Vagina (tissue), 2 donors: Measurements from ENCODE around the gene INO80E. TPM values are rescaled to one million over a fixed set of nuclear protein-coding genes. Genes with fewer than 3 reads are reported as not detected.
A peak's percentile ranks its signal among the peaks of the same experiment; 100 is the strongest.

Experiments used
- DNase-seq, 2 donors: peaks; one replicate each; pipeline ENCODE4 v3.0.0-alpha.2; 2017; ENCODE audit errors: extremely low spot score in 2 of 2
- H3K27ac ChIP-seq: fragments of 200-600 bp; sonication (generic); one replicate; pipeline ENCODE4 v1.5.1; 2019
- H3K27me3 ChIP-seq: fragments of 200-600 bp; sonication (generic); one replicate; pipeline ENCODE4 v1.5.1; 2019
- H3K36me3 ChIP-seq, 2 donors: fragments of 200-600 bp; sonication (generic); one replicate each; pipeline ENCODE4 v1.5.1; 2017 to 2019
- H3K4me1 ChIP-seq: fragments of 200-600 bp; sonication (generic); one replicate; pipeline ENCODE4 v1.5.1; 2019
- H3K4me3 ChIP-seq, 2 donors: fragments of 200-600 bp; sonication (generic); 1 replicate in 1 of 2; 2 replicates in 1 of 2; pipeline ENCODE4 v1.5.1; 2016 to 2019
- H3K9me3 ChIP-seq: fragments of 200-600 bp; sonication (generic); one replicate; pipeline ENCODE4 v1.5.1; 2019
- CTCF ChIP-seq, 3 experiments: fragments of 450-650 bp in 2 of 3; fragments of 200-600 bp in 1 of 3; sonication (generic) in 1 of 3; IDR thresholded peaks; one replicate each; pipeline ENCODE4 v1.5.1; 2017 to 2019; ENCODE audit warnings: antibody characterized with exemption in 3 of 3, mild to moderate bottlenecking in 2 of 3, moderate library complexity in 2 of 3
- POLR2A ChIP-seq, 2 donors: fragments of 450-650 bp; IDR thresholded peaks; one replicate each; pipeline ENCODE4 v1.6.1; 2017; ENCODE audit warnings: antibody characterized with exemption in 2 of 2, mild to moderate bottlenecking in 2 of 2, moderate library complexity in 2 of 2
- POLR2AphosphoS5 ChIP-seq, 2 donors: sonication (generic); formaldehyde crosslinking; IDR thresholded peaks; one replicate each; pipeline ENCODE4 v1.9.0; 2017; ENCODE audit warnings: antibody characterized with exemption in 2 of 2, mild to moderate bottlenecking in 2 of 2, low read depth in 1 of 2; ENCODE audit not compliant: insufficient read depth in 1 of 2
- intact Hi-C: fragments of 100-400 bp; cut with DNase I; formaldehyde crosslinking; loops from one replicate; pipeline ENCODE4 v1.15.1; 2023
- total RNA-seq: library from RNA; depleted of rRNA; stranded (reverse); fragments of >200 nt; gene quantifications from one replicate; pipeline ENCODE4 v1.2.3, GENCODE V29; 2016

The INO80E gene
- total RNA-seq, 1 donor from 2014 or later = 32.7 TPM

- intact Hi-C loops = loop anchor here (2.0 to 5.0 kb wide), 2 partner anchors 21 to 183 kb away; partner anchors contain the start of gene PRRT2
- TF ChIP-seq CTCF (IDR thresholded peaks at IDR 0.05) (no peak), POLR2A (IDR thresholded peaks at IDR 0.05) (peak in 1 of 2 donors; percentile 32), POLR2AphosphoS5 (IDR thresholded peaks at IDR 0.05; ENCODE audit: insufficient read depth in 1 of 2, low read depth in 1 of 2) (no peak)
- H3K4me3 ChIP-seq = peak within 1 kb of the TSS; percentile 79 to 91
Observed at GRCh38 chr16:29995324-29995910, 624 bp upstream of the INO80E start, which contains the start of gene HIRIP3. HIRIP3 (minus strand) TSS chr16:29995617; CDS start chr16:29995605, 12 bp downstream.

DNA sequence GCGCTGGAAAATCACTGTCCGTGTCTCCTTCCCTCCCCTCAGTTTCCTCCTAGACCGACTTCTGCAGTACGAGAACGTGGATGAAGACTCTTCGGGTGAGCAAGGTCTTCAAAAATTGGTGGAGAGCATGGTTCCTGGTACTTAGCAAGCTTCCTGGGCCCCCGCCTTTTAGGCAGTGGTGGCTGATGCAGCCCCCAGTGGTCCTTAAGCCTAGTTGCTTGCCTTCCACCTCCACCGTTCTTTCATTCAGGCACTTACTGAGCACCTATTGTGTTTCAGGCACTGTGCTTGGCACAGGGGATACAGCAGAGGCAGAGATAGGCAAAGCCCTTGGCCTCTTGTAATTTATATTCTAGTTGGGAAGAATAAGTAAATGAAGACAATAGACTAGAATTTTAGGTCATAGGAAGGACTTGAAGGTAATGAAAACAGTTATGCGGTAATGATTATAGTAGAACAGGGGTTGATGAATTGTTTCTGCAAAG, 767 bp downstream of the INO80E start:
- Histone ChIP-seq H3K27me3 (no peaks in the 10 kb centered on the region), H3K27ac (peak overlapping the region; percentile 89), H3K4me1 (peaks cover 24% of the 10 kb centered on the region), H3K4me3 (peak overlapping the region; percentile 79 to 91), H3K9me3 (no peaks in the 10 kb centered on the region), H3K36me3 (peaks cover 0 to 29% of the 10 kb centered on the region in 2 donors)
- TF ChIP-seq POLR2A (IDR thresholded peaks at IDR 0.05) = no peak
- no peak for TF ChIP-seq POLR2AphosphoS5 (IDR thresholded peaks at IDR 0.05; ENCODE audit: insufficient read depth in 1 of 2, low read depth in 1 of 2)
- TF ChIP-seq CTCF (IDR thresholded peaks at IDR 0.05) = no peak
- DNase-seq = no peak
- intact Hi-C loops = loop anchor here (5.0 kb wide), 1 partner anchor 185 kb away; the partner anchor contains the start of gene PRRT2

More at GRCh38 chr16:29995324-29995910, 624 bp upstream of the INO80E start, which contains the start of gene HIRIP3:
- Histone ChIP-seq H3K4me1 (peaks cover 24% of the 10 kb centered on the region), H3K27me3 (no peaks in the 10 kb centered on the region), H3K27ac (peak within 1 kb of the TSS; percentile 89), H3K36me3 (peaks cover 0 to 30% of the 10 kb centered on the region in 2 donors), H3K9me3 (no peaks in the 10 kb centered on the region)
- no peak for DNase-seq

DNA sequence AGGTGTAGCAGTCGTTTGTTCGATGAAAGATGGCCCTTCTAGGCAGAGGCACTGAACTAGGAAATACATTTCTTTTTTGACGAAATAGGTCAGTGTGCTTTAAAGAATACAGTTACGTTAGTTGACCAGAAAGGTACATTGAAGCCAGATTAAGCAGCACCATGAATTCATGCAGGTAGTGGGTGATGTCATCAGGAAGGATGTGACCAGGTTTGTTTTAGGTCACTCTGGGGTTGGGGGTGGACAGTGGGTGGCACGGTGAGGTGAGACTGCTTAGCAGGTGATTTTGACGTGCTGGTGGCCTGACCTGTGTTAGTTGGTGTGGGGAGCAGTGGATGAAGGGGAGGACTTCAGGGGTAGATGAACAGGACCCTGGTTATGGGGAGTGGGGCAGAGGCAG, 3.6 kb downstream of the INO80E start:
- Histone ChIP-seq H3K27me3 (no peaks in the 10 kb centered on the region), H3K27ac (no peak overlapping the region), H3K36me3 (peaks cover 0 to 21% of the 10 kb centered on the region in 2 donors), H3K4me1 (peaks cover 14% of the 10 kb centered on the region), H3K9me3 (no peaks in the 10 kb centered on the region), H3K4me3 (no peak overlapping the region)
- intact Hi-C loops = loop anchor here (5.0 to 10.0 kb wide), 2 partner anchors 75 to 187 kb away; partner anchors contain the start of genes KCTD13 and PRRT2
- TF ChIP-seq POLR2A (IDR thresholded peaks at IDR 0.05) (no peak), CTCF (IDR thresholded peaks at IDR 0.05) (no peak), POLR2AphosphoS5 (IDR thresholded peaks at IDR 0.05; ENCODE audit: insufficient read depth in 1 of 2, low read depth in 1 of 2) (no peak)
- no peak for DNase-seq

GRCh38 chr16:30000735-30001631, 4.9 kb downstream of the INO80E start:
- H3K27me3 ChIP-seq = no peaks in the 10 kb centered on the region
- no peak overlapping the region for H3K27ac ChIP-seq
- TF ChIP-seq POLR2A (IDR thresholded peaks at IDR 0.05) = no peak
- TF ChIP-seq CTCF (IDR thresholded peaks at IDR 0.05) = no peak
- no peak for TF ChIP-seq POLR2AphosphoS5 (IDR thresholded peaks at IDR 0.05; ENCODE audit: insufficient read depth in 1 of 2, low read depth in 1 of 2)
- no peak for DNase-seq
- peaks cover 0 to 21% of the 10 kb centered on the region in 2 donors for H3K36me3 ChIP-seq
- H3K9me3 ChIP-seq = no peaks in the 10 kb centered on the region
- intact Hi-C loops = loop anchor here (10.0 kb wide), 1 partner anchor 76 kb away; the partner anchor contains the start of gene KCTD13
- H3K4me3 ChIP-seq = no peak overlapping the region
- peaks cover 9% of the 10 kb centered on the region for H3K4me1 ChIP-seq
